M059J (cell line): ENCODE data around the gene SERINC3. TPM values are rescaled to one million over a fixed set of nuclear protein-coding genes. Genes with fewer than 3 reads are reported as not detected.
"Not testable (repeated sequence)": the region's sequence is repeated elsewhere in the genome, so short reads cannot be mapped to it uniquely, and the experiment has no call there.

Experiments
- DNase-seq: peaks from one replicate; pipeline ENCODE4 v3.0.0-alpha.2; 2012; ENCODE audit warnings: low read depth
- total RNA-seq: library from RNA; depleted of rRNA; stranded (reverse); fragments of >200 nt; shearing (Covaris generic); gene quantifications from 2 replicates; pipeline ENCODE4 v1.2.3, GENCODE V29; 2014

Gene SERINC3
- total RNA-seq, 1 experiment from 2014 or later = 136 TPM

DNA sequence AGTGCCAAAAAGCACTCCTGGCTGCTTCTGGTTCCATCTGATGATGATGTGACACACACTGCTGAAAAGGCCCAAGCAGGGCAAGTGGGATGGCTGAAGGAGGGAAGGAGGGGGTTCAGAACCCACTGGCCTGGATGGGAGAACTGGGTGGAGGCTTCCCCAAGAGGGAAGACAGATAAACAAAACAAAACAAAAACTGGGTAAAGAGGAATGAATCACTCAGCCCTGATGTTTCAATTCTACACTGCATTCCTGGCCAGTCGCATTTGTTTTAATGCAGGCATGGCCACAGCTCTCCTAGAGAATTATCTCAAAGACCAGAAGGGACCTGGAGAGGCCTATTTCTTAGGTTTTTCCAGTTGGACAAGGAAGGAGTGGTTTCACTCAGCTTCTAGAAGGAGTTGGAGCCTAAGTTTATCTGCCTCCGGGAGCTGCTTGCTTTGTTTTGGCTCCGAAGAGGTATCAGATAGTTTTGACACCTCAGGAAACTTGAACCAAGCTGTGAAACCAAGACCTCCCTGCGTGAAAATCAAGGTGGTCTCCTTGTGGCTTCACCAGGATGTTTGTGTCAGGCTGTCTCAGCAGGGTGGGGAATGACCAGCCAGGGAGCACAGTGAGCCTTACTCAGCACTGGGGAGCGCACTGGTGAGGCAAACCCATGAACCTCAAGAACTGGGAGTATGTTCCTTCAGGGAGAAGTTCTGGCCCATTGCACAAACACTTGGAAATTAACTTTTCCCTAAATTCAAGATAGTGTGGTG, 30.1 kb downstream of the SERINC3 start:
- DNase-seq = peak; percentile 54

DNA sequence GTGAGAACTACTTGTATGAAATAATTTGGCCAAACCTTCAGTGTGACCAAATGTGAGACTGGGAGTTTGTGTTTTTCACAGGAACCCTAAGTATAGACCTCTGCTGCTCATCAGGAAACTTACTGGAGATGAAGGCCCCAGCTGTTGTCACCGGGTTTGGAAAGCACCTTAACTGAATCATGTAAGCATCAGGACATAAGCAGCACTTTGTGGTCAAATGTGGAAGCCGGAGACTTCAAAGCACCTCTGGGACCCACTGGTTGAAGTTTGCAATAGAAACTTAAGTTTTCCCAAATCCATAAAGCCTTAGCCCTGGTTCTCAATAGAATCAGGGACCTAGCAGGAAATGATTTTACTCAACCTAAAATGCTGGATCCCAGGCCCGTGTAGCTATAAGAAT, 31.9 kb downstream of the SERINC3 start:
- no peak for DNase-seq

DNA sequence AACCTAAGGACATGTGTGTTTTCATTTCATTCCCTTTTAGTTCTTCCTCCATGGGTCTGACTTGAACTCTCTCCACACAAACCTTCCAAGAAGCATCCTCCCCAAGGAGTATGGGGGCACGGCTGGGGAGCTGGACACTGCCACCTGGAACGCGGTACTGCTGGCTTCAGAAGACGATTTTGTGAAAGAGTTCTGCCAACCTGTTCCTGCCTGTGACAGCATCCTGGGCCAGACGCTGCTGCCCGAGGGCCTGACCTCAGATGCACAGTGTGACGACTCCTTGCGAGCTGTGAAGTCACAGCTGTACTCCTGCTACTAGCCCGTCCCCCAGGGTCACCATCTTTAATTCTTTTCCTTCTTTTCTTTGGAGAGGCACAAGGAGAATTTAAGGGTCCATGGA, 32.6 kb downstream of the SERINC3 start:
- DNase-seq = no peak

DNA sequence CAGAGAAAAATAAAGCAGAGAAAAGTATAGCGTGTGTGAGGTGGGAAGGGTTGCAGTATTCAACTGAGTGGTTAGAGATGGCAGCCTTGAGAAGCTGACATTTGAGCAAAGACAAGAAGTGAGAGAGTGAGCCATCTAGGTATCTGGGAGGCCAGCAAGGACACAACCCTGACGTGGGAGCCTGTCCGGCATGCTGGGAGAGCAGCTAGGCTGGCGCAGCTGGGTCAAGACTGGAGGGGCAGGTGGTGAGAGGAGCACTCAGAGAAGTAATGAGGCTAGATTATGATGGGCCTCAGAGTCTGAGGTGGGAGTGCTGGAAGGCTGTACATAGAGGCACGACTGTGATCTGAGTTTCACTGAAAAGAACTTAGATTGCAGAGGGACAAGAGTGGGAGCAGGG, 33.3 kb downstream of the SERINC3 start:
- no peak for DNase-seq

DNA sequence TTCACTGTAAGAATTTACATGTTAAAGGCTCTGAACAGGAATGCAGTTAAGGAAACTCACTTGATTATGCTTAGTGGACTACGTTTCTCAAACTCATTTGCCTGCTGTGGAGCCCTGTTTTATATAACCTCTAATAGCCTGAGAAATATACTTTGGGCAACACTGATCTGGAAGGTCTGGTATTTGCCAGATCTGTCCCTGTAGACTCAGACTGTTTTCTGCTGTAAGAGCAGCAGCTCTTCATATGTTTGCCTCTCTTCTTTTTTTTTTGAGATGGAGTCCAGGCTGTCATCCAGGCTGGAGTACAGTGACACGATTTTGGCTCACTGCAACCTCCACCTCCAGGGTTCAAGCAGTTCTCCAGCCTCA, 36.1 kb downstream of the SERINC3 start:
- DNase-seq = no peak

DNA sequence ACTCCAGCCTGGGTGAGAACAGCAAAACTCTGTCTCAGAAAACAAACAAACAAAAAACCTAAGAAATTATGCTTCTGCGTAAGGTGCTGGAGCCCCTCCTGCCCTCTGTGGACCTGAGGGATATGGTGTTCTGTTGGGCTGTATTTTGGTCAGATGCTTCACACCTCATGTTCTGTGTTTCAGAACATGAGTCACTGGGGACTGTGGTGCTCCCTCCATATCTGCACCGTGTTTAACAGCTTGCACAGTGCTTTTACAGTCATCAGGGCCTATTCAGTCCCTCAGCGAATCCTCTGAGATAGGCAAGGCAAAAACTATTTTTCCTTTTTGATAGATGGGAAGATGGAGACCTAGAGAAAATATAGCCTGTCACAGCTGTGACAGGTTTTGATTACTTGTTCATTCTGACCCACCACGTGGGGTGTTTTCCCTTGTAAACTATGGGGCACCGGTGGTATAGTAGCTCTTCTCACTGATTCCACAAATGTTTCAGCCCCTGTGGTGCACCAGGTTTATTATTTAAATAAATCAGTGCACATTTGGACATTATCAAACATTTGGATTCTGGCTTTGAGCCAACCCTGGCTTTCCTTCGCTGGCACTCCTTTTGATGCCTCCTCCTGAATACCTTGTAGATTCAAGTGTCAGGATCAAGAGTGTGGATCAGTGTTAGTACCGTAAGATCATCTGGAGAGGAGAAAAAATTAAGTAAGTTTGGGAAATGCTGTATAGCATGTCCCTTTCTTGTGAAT, 36.6 kb downstream of the SERINC3 start:
- no peak for DNase-seq

DNA sequence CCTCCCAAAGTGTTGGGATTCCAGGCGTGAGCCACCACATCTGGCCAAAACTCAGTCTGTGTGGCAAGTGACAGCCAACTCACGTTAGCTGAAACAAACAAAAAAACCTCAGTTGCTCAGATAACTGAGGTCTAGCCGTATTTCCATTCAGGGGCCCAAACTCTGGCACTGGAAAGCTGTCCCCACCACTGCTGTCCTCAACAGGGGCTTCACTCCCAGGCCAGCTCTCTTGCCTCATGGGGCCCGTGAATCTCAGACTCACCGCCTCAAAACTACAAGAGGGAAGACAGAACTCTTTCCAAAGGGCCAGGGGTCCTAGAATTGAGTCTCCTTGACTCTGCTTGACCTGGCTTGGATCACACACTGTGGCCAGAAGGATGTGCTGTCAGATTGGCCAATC, 38.8 kb downstream of the SERINC3 start:
- no peak for DNase-seq

DNA sequence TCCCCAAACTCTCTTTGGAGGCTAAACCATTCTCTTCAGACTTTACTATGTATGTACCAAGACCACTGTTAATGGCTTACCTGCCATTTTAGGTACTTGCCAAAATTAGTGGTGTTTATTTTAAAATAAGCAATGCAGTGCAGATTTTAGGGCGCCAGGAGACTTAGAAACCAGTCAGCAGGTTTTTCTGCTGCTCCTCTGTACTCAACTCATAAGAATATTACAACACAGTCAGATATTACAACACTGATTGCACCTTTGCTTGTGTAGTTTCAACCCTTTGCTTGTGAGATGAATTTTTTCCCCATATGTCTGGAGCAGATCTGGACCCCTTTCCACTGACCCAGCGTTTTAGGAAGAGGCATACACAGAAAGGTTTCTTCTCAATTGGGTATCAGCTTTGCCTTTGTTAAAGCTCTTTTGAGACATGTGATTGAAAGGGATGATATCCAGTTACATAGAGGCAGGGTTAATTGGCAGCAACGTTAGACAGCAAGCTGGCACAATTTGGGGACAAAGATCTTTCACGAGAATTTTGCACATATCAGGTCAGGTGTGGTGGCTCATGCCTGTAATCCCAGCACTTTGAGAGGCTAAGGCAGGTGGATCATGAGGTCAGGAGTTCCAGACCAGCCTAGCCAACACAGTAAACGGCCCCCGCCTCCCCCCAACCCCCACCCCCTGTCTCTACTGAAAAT, 40.0 kb downstream of the SERINC3 start:
- DNase-seq = no peak

DNA sequence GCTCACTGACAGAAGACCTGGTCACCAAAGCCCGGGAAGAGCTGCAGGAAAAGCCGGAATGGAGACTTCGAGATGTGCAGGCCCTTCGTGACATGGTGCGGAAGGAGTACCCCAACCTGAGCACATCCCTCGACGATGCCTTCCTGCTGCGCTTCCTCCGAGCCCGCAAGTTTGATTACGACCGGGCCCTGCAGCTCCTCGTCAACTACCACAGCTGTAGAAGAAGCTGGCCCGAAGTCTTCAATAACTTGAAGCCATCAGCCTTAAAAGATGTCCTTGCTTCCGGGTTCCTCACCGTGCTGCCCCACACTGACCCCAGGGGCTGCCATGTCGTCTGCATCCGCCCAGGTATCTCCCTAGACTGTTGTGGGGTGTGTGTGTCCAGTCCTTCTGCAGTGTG, 41.8 kb downstream of the SERINC3 start:
- DNase-seq = no peak

DNA sequence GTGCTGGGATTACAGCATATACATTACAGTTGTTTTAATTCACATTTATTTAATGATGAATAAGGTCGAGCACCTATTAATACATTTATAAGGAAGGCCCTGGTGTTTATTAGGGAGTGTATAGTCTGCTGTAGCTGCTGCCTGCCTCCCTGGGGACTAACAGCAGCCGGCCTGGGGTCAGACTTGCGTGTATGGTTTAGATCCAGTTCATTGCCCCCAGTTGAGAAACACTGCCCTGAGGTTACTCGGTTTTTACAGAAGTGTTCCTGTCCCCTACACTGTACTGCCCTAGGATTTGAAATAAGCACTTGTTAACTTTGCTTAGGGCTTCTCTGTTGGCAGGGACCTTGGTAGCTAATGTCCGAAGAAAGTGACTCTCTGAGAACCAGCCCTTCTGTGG, 42.2 kb downstream of the SERINC3 start:
- no peak for DNase-seq

DNA sequence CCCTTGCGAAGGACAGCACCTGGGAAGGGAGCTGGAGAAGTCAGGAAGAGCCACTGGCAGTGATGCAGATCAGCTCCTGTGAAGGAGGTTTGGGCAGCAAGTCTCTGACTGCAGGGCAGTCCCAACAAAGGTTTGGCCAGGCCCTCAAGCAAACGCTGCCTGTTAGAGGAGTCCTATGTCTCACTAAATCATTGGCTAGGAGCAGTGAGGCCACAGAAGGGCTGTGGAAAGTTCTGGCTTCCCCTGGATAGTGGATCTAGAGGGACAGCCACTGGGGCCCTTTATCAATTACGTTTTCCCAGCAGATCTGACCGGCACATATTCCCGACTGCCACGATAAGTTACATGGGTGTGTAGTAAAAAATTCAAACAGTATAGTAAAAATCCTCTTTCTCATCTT, 43.7 kb downstream of the SERINC3 start:
- no peak for DNase-seq

DNA sequence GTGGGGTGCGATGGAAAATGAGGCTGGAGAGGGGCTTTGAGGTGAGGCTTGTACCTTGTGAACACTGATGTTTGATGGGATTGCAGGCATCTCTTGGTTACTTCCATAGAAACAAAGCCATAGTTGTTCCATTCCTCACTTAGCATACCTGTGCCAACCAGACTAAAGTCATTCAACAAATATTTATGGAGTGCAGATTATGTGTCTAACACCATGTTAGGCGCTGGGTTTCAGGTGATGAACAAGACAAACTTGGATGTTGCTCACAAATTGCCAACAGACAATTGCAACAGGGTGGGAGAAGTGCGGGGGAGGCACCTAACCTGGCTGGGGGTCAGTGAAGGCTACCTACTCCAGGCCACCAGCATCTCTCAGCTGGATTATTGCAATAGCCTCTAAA, 44.7 kb downstream of the SERINC3 start:
- peak; percentile 47 for DNase-seq

DNA sequence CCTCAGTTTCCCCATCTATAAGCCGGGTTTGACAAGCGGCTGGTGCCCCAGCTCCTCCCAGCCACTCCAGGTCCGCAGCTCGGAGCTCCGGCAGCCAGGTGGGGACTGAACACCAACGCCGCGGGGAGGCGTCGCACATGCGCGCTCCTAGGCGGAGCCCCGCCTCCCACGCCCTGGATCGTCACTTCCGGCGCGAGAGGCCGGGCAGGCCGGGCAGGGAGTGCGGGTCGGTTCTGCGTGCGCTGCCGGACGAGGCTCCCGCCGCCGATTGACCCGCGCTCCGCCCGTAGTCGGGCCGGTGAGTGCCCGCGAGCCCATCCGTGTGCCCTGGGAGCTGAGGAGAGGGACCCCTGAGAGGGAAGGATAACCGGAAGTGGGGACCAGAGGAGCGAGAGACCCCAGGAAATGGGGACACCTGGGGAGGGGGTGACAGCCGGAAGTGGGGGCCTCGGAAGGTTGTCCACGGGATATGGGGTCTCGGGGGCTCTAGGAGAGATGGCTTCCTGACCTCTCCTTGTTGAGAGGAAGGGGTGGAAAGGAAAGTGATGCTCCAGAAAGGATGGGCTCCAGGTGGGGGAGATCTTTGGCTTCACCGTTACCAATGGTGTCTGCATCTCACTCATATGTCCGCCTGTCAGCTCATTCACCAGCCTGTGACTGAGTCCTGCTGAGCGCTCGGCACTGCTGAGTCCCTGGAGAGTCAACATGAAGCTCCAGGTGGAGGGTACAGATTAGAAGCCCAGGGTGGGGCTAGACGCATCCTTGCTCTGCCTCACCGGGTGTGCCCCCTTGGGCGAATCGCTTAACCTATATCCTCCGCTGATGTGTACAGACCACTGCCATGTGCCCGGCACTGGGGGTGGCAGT, 45.9 kb downstream of the SERINC3 start, which contains the start of gene TTPAL:
TSS of gene TTPAL (plus strand) at position 181 of the 867 bp plus-strand sequence. CDS start 4,126 bp downstream, outside the sequence.
- peak; percentile 93 for DNase-seq

DNA sequence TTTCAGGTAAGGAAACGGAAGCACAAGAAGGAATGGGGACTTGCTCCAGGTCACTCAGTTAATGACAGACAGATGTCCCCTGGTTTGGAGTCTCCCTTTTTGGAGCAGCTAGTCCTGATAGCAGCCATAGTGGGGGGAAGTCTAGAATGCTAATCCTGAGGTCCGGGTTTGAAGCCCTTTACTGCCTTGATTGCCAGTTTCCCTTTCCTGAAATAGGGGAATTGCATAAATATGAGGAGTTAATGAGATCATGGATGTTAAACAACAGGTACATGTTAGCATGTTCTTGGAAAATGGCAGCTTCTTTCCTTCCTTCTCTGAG, 46.5 kb downstream of the SERINC3 start:
- DNase-seq = no peak

DNA sequence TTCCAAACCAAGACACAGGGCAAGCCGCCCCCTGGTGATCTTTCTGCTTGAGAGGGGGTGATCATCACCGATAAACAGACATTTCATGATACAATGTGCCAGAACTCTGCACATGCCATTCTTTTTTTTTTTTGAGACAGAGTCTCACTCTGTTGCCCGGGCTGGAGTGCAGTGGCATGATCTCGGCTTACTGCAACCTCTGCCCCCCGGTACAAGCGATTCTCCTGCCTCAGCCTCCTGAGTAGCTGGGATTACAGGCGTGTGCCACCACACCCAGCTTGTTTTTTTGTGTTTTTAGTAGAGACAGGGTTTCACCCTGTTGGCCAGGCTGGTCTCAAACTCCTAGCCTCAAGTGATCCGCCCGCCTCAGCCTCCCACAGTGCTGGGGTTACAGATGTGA, 49.6 kb downstream of the SERINC3 start:
- not testable (repeated sequence) for DNase-seq

DNA sequence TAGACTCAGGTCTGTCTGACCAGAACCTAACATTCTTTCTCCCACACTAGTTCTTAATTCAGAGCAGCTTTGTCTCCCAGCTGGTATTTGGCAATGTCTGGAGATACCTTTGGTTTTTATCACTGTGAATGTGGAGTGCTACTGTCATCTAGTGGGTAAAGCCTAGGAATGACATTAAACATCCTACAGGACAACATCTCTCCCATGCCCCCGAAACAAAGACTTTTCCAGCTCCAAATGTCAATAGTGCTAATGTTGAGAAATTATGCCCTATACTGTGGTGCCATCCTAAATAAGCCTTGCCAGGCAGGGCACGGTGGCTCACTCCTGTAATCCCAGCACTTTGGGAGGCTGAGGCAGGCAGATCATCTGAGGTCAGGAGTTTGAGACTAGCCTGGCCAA, 50.4 kb downstream of the SERINC3 start:
- peak; percentile 68 for DNase-seq

DNA sequence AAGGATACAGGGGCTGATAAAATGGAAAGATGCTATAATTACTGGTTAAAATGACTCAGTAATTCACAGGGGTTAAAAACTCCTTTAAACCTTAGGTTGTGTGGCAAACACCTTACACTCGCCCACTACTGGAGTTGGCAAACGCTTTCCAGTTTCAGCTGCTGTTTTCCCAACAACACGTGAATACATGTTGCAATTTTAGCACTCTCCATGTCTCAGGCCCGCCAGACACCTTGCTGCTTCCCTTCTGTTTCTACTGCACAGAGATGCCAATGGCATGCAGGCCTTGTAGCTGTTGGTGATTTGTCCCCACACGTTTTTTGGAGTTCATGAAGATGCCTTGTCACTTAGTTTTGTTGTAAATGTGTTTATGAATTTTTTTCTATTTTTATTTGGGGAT, 51.5 kb downstream of the SERINC3 start:
- DNase-seq = no peak

DNA sequence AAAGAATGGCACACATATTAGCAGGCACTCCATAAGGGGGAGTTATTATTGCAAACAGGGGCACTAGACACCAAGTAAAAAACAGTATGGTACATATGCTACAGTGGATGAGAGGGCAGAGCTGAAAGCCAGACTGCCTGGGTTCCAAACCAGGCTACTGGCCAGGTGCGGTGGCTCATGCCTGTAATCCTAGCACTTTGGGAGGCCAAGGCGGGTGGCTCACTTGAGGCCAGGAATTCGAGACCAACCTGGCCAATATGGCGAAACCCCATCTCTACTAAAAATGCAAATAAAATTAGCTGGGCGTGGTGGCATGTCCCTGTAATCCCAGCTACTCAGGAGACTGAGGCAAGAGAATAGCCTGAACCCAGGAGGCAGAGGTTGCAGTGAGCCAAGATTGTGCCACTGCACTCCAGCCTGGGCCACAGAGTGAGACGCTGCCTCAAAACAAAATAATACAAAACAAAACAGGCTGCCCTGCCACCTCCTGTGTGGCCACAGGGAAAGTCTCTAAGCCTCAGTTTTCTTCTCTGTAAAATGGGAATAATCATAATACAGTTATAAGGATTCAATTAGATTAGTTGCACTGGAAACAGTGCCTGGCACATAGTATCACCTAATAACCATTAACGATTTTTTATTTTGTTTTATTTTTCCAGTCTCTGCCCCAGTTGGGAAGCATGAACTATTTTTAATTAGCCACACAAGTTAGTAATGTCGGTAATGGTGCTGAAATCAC, 53.7 kb downstream of the SERINC3 start:
- no peak for DNase-seq

DNA sequence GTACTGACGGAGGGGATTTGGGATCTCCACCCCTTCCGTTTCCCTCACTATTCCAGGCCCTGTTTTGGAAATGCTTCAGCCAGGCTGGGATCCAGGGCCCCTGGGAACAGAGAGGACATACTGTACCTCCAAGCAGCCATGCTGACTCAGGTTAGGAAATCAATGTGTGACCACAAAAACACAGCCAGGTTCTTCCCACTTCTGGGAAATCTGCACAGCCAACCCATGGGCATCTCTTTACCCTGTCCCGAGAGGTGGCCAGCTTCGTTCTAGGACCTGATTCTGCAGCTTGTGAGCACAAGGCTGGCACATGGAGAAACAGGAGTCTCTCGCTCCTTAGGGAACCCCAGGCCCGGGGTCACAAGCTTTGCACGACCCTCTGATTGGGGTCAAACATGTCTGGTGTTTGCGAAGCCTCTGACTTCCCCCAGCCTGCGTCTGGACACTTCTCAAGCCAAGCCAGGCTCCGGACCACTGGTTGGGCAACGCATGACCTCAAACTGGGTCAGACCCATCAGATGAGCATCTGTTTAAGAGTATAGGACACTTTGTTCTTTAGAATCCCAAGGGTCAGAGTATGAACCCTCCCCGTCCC, 54.5 kb downstream of the SERINC3 start:
- peak; percentile 47 for DNase-seq

DNA sequence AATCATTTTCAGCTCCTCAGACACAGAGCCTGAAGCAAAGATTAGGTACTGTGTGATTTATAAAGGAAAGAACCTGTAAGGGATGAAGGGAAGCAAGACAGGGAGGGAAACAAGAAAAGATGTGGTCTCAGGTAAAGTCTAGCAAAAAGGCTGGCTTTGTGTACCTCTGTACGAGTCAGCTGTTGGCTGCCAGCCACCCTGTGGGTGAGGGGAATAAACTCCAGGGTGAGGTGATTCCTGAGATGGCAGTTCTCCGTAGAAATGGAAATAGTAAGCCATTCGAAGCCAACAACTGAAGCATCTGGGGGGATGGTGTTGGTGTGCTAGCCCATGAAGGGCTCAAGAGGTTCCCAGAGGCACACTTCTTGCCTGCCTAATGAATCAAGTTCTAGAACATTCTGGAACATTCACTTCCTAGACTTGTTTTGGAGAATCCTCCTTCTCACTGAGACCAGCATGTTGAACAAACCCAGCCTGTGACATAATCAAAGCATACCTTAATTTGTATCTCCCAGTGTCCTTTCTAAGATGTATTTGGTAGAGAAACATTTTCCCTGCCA, 56.8 kb downstream of the SERINC3 start:
- no peak for DNase-seq
